Nephron (organoid): ENCODE measurements around the gene GGN.

ENCODE experiments used
- H3K27ac Mint-ChIP-seq, 3 experiments: 2 replicates each; pipeline ENCODE4 v1.8.0; 2020; ENCODE audit warnings: mixed read lengths in 3 of 3, mild to moderate bottlenecking in 2 of 3, moderate library complexity in 1 of 3
- H3K27me3 Mint-ChIP-seq: 2 replicates; pipeline ENCODE4 v1.8.0; 2021; ENCODE audit warnings: low read depth, mild to moderate bottlenecking, moderate library complexity, mixed read lengths
- H3K36me3 Mint-ChIP-seq: 2 replicates; pipeline ENCODE4 v1.8.0; 2020; ENCODE audit warnings: low read depth, mixed read lengths
- H3K4me1 Mint-ChIP-seq: 2 replicates; pipeline ENCODE4 v1.8.0; 2020; ENCODE audit warnings: mixed read lengths
- H3K4me3 Mint-ChIP-seq, 3 experiments: 2 replicates each; pipeline ENCODE4 v1.8.0; 2020; ENCODE audit warnings: mild to moderate bottlenecking in 3 of 3, mixed read lengths in 3 of 3, moderate library complexity in 2 of 3
- H3K9me3 Mint-ChIP-seq: 2 replicates; pipeline ENCODE4 v1.8.0; 2020; ENCODE audit warnings: mixed read lengths
- CTCF ChIP-seq, 3 experiments: fragments of 200-600 bp; sonication (generic); IDR thresholded peaks; one replicate each; pipeline ENCODE4 v1.5.0; 2021; ENCODE audit warnings: antibody characterized with exemption in 3 of 3; ENCODE audit not compliant: unreplicated experiment in 3 of 3

Gene GGN

GRCh38 chr19:38391911-38392464 lies 4.2 kb upstream of the GGN start:
- Mint-ChIP-seq H3K9me3 (peaks cover 10% of the 10 kb centered on the region), H3K36me3 (peaks cover 26% of the 10 kb centered on the region), H3K27me3 (peaks cover 37% of the 10 kb centered on the region), H3K4me1 (peaks cover 16% of the 10 kb centered on the region), H3K4me3 (no peak overlapping the region), H3K27ac (no peak overlapping the region)
- no peak for TF ChIP-seq CTCF (IDR thresholded peaks at IDR 0.05; ENCODE audit: unreplicated experiment in 3 of 3)

GRCh38 chr19:38389957-38390924 lies 2.4 kb upstream of the GGN start:
- Mint-ChIP-seq H3K4me3 (peak overlapping the region; percentile 80 to 92 (median 85)), H3K9me3 (peaks cover 3% of the 10 kb centered on the region), H3K27me3 (peaks cover 33% of the 10 kb centered on the region), H3K4me1 (peaks cover 16% of the 10 kb centered on the region), H3K36me3 (peaks cover 18% of the 10 kb centered on the region), H3K27ac (no peak overlapping the region)
- TF ChIP-seq CTCF (IDR thresholded peaks at IDR 0.05; ENCODE audit: unreplicated experiment in 3 of 3), result no peak

DNA sequence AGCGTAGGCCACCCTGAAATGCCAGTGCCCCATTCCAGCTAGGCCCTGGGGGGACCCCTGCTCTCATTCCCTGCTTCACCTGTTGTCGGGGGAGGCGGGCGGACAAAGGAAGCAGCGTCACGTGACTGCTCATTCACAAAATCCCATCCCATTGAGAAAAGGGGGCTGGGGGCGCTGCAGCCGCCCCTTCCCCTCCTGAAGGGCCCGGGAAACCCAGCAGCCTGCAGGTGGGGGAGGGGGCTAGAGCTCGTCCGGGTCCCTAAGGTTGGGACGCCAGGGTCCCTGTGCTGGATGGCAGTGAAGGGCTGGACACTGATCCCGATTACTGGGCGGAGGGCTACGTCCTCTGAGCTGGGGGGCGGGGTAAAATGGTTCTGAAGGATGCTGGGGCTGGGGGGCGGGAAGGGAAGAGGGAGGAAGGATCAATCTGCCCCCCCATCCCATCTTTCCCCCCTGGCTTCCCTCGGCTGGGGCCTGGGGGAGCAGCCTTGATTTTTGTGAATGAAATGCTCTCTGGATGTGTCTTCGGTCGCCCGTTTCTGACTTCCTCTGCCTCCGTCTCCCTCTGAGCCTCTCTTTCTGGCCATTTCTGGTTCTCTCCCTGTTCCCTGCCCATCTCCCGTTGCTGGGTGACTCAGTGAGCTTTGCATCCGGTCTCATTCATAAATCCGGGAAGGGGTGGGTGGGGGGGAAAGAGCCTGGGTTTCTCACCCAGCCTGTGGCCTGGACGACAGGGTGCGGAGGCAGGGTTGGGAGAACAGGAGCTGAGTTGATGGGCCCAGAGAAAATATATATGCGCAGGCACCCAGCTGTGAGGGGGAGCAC lies 1.5 kb upstream of the GGN start:
- peaks cover 3% of the 10 kb centered on the region for H3K9me3 Mint-ChIP-seq
- TF ChIP-seq CTCF (IDR thresholded peaks at IDR 0.05; ENCODE audit: unreplicated experiment in 3 of 3), result no peak
- peaks cover 34% of the 10 kb centered on the region for H3K27me3 Mint-ChIP-seq

GRCh38 chr19:38388349-38389100 lies 691 bp upstream of the GGN start, which contains the start of gene SPRED3:
Gene SPRED3 (plus strand): TSS chr19:38388697. CDS start chr19:38390303, 1,606 bp downstream.
- Mint-ChIP-seq H3K36me3 (peaks cover 10% of the 10 kb centered on the region), H3K27ac (peak within 1 kb of the TSS; percentile 20 to 71 (median 69)), H3K4me3 (peak within 1 kb of the TSS; percentile 89 to 94 (median 92)), H3K4me1 (peaks cover 16% of the 10 kb centered on the region), H3K9me3 (no peaks in the 10 kb centered on the region), H3K27me3 (peaks cover 38% of the 10 kb centered on the region)
- no peak for TF ChIP-seq CTCF (IDR thresholded peaks at IDR 0.05; ENCODE audit: unreplicated experiment in 3 of 3)

More for the DNA sequence above, 1.5 kb upstream of the GGN start:
- H3K4me1 Mint-ChIP-seq, result peaks cover 16% of the 10 kb centered on the region
- H3K4me3 Mint-ChIP-seq, result peak overlapping the region; percentile 80 to 92 (median 85)
- peaks cover 14% of the 10 kb centered on the region for H3K36me3 Mint-ChIP-seq
- H3K27ac Mint-ChIP-seq, result no peak overlapping the region

DNA sequence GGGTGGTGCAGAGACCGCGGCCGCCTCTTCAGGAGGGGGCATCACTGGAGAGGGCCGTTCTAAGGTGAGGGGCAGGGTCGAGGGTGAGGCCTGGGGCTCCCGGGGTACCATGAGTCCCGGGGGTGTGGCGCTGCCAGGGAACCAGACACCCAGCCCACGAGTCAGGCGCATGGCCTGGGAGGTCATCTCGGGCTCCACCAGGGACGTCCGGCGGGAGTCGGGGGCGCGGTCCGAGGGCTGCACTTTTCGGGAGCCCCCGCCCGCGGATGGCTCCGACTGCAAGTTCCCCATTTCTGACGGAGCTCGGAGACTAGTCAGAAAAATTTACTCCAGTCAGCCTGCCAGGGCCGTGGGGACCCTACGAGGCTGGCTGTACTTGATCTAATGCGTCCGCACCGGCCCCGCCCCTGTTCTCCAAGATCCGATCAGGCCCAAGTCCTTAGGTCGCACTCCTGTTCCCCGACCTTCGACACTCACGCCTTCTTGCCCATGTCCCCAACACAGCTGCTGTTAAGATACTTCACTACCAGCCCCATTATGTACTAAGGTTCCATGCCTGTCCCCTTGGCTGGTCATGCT lies 774 bp downstream of the GGN start:
- Mint-ChIP-seq H3K27ac (peak overlapping the region in 2 of 3 experiments; percentile 31 to 71), H3K4me1 (peaks cover 16% of the 10 kb centered on the region), H3K27me3 (peaks cover 38% of the 10 kb centered on the region), H3K9me3 (no peaks in the 10 kb centered on the region), H3K4me3 (peak overlapping the region; percentile 84 to 94 (median 89)), H3K36me3 (peaks cover 20% of the 10 kb centered on the region)
- TF ChIP-seq CTCF (IDR thresholded peaks at IDR 0.05; ENCODE audit: unreplicated experiment in 3 of 3), result no peak
